Right atrium auricular region (tissue), 2 donors: ENCODE data around the gene URM1. TPM values are rescaled to one million over a fixed set of nuclear protein-coding genes. Genes with fewer than 3 reads are reported as not detected.

Experiments used
- DNase-seq: peaks from one replicate; pipeline ENCODE4 v3.0.0-alpha.2; 2019; ENCODE audit warnings: low spot score
- H3K27ac ChIP-seq, 2 donors: fragments of 200-600 bp; sonication (generic); 1 replicate in 1 of 2; 2 replicates in 1 of 2; pipeline ENCODE4 v1.5.1; 2016 to 2019
- H3K27me3 ChIP-seq, 2 donors: fragments of 200-600 bp; sonication (generic); one replicate each; pipeline versions ENCODE4 v1.5.1 to v1.6.0; 2017 to 2019
- H3K36me3 ChIP-seq: fragments of 200-600 bp; sonication (generic); one replicate; pipeline ENCODE4 v1.5.1; 2016
- H3K4me1 ChIP-seq, 2 donors: fragments of 200-600 bp; sonication (generic); one replicate each; pipeline versions ENCODE4 v1.5.1 to v1.6.0; 2017 to 2019
- H3K4me3 ChIP-seq, 2 donors: fragments of 200-600 bp; sonication (generic); 1 replicate in 1 of 2; 2 replicates in 1 of 2; pipeline ENCODE4 v1.5.1; 2017 to 2019; ENCODE audit warnings: mild to moderate bottlenecking in 1 of 2, moderate library complexity in 1 of 2
- H3K9me3 ChIP-seq, 2 donors: fragments of 200-600 bp; sonication (generic); one replicate each; pipeline ENCODE4 v1.5.1; 2019
- CTCF ChIP-seq, 2 donors: fragments of 200-600 bp; sonication (generic); IDR thresholded peaks; one replicate each; pipeline ENCODE4 v1.5.1; 2019; ENCODE audit warnings: antibody characterized with exemption in 2 of 2
- total RNA-seq, 2 donors: library from RNA; depleted of rRNA; stranded (reverse); fragments of >200 nt; gene quantifications; one replicate each; pipeline ENCODE4 v1.1.0, GENCODE V29; 2016

Gene URM1
- total RNA-seq, 2 donors from 2014 or later = 34.0 to 37.3 TPM

- TF ChIP-seq CTCF (IDR thresholded peaks at IDR 0.05) = no peak
- Histone ChIP-seq H3K27me3 (no peaks in the 10 kb centered on the region), H3K9me3 (no peaks in the 10 kb centered on the region), H3K4me3 (no peak overlapping the region), H3K27ac (no peak overlapping the region), H3K4me1 (peaks cover 0 to 32% of the 10 kb centered on the region in 2 donors), H3K36me3 (no peaks in the 10 kb centered on the region)
- DNase-seq = no peak
These were observed 2.0 kb upstream of the URM1 start for GRCh38 chr9:128369024-128369706.

GRCh38 chr9:128370367-128370751, 815 bp upstream of the URM1 start:
- Histone ChIP-seq H3K27ac (peak overlapping the region; percentile 90 to 91), H3K9me3 (no peaks in the 10 kb centered on the region), H3K4me3 (peak overlapping the region; percentile 86 to 87), H3K36me3 (peaks cover 4% of the 10 kb centered on the region), H3K4me1 (peaks cover 0 to 21% of the 10 kb centered on the region in 2 donors), H3K27me3 (no peaks in the 10 kb centered on the region)
- no peak for TF ChIP-seq CTCF (IDR thresholded peaks at IDR 0.05)
- no peak for DNase-seq

GRCh38 chr9:128371630-128372117, 500 bp downstream of the URM1 start:
- peaks cover 0 to 21% of the 10 kb centered on the region in 2 donors for H3K4me1 ChIP-seq
- DNase-seq = no peak
- H3K27me3 ChIP-seq = no peaks in the 10 kb centered on the region
- H3K4me3 ChIP-seq = peak overlapping the region; percentile 86 to 87
- no peak for TF ChIP-seq CTCF (IDR thresholded peaks at IDR 0.05)
- peak overlapping the region; percentile 90 to 91 for H3K27ac ChIP-seq
- H3K36me3 ChIP-seq = peaks cover 5% of the 10 kb centered on the region
- no peaks in the 10 kb centered on the region for H3K9me3 ChIP-seq

GRCh38 chr9:128372188-128372641, 1.0 kb downstream of the URM1 start:
- peaks cover 5% of the 10 kb centered on the region for H3K36me3 ChIP-seq
- peaks cover 0 to 21% of the 10 kb centered on the region in 2 donors for H3K4me1 ChIP-seq
- H3K9me3 ChIP-seq = no peaks in the 10 kb centered on the region
- DNase-seq = no peak
- no peak for TF ChIP-seq CTCF (IDR thresholded peaks at IDR 0.05)
- peak overlapping the region in 1 of 2 donors; percentile 91 for H3K27ac ChIP-seq
- no peaks in the 10 kb centered on the region for H3K27me3 ChIP-seq
- peak overlapping the region; percentile 86 to 87 for H3K4me3 ChIP-seq

- no peak for DNase-seq
- H3K9me3 ChIP-seq = no peaks in the 10 kb centered on the region
- peaks cover 0 to 21% of the 10 kb centered on the region in 2 donors for H3K4me1 ChIP-seq
- H3K4me3 ChIP-seq = no peak overlapping the region
- TF ChIP-seq CTCF (IDR thresholded peaks at IDR 0.05) = no peak
- H3K27ac ChIP-seq = no peak overlapping the region
- H3K36me3 ChIP-seq = peaks cover 7% of the 10 kb centered on the region
- no peaks in the 10 kb centered on the region for H3K27me3 ChIP-seq
These were observed 1.6 kb downstream of the URM1 start for GRCh38 chr9:128372784-128373183.
